ENCODE data around the gene DIAPH2.

Gene DIAPH2

DNA sequence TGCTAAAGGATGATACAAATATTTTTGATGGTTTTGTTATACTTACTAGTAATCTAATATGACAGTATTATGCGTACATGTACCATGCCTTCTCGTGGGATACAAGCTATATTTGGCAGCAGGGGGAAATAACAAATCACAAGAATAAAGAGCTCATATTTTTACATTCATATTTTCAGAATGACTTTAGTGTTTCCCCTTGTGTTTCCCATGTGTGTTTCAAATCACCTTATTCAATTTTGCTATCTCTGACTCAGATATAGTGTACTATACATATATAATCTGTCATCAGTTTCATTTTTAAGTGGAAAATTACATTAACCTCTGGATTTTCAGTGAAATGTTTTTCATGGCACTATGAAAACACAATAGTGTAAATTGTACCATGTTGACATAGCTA is 345.8 kb downstream of the DIAPH2 start:
- Mint-ChIP-seq H3K27me3 (no peaks in the 10 kb centered on the region), H3K36me3 (ENCODE audit: low read depth) (no peaks in the 10 kb centered on the region), H3K4me3 (no peak overlapping the region), H3K27ac (no peak overlapping the region), H3K4me1 (ENCODE audit: low read depth) (no peaks in the 10 kb centered on the region), H3K9me3 (no peaks in the 10 kb centered on the region)
- intact Hi-C loops (cut with micrococcal nuclease) = no loop called here

- H3K27ac Mint-ChIP-seq = no peak overlapping the region
- no peaks in the 10 kb centered on the region for H3K27me3 Mint-ChIP-seq
- H3K9me3 Mint-ChIP-seq = no peaks in the 10 kb centered on the region
- no peaks in the 10 kb centered on the region for H3K4me1 Mint-ChIP-seq (ENCODE audit: low read depth)
- H3K4me3 Mint-ChIP-seq = no peak overlapping the region
- intact Hi-C loops (cut with micrococcal nuclease) = no loop called here
- no peaks in the 10 kb centered on the region for H3K36me3 Mint-ChIP-seq (ENCODE audit: low read depth)
Observed at GRCh38 chrX:97030947-97031346, 346.3 kb downstream of the DIAPH2 start.

DNA sequence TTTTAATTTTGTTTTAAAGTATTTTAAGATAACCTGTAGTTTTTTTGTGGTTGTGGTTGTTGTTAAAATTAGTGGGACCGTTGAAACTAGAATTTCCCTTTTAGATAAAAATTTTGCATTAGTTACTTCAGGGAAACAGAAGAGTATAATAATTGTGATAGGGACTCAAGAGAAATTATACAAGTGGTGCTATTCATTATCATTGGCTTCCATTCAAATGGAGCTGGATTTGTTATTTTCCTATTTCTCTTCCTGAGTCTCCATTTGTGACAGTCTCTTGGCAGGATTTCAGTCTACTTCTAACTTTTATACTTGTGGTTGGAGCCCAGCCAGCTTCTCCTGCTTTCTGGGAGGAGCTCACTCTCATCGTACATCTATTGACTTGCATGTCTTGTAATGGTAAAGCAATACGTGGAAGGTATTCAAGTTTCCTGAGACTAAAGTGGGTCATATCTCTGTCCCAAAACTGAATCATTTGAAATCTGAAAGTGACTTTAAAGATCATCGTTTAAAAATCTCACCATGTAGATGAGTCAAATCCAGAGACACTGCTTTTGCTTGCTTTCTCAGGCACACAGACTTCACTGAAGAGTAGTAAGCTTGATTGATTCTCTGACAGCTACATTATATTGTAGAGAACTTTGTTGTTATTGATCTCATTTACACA is 354.9 kb downstream of the DIAPH2 start:
- H3K27ac Mint-ChIP-seq = no peak overlapping the region
- no peaks in the 10 kb centered on the region for H3K36me3 Mint-ChIP-seq (ENCODE audit: low read depth)
- H3K4me3 Mint-ChIP-seq = no peak overlapping the region
- no peaks in the 10 kb centered on the region for H3K9me3 Mint-ChIP-seq
- intact Hi-C loops (cut with micrococcal nuclease) = no loop called here
- no peaks in the 10 kb centered on the region for H3K27me3 Mint-ChIP-seq
- H3K4me1 Mint-ChIP-seq (ENCODE audit: low read depth) = no peaks in the 10 kb centered on the region

DNA sequence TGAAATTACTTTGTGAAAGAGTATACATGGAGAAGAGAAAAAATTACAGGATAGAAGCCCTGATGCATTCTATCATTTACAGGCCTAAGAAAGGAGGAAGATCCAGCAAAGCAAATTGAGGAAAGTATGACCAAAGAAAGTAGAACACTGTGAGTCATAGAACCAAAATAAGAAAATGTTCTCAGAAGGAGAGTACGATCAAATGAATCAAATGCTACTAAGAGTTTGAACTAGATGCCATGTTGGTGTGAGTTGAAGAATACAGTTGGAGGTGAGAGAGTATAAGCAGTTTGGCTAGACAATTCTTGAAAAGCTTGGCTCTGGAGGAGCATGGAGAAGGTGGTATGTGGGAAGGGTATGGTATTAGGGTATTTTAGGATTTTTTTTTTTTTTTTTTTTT is 360.8 kb downstream of the DIAPH2 start:
- H3K4me3 Mint-ChIP-seq = no peak overlapping the region
- no peaks in the 10 kb centered on the region for H3K36me3 Mint-ChIP-seq (ENCODE audit: low read depth)
- H3K27me3 Mint-ChIP-seq = no peaks in the 10 kb centered on the region
- no peak overlapping the region for H3K27ac Mint-ChIP-seq
- H3K9me3 Mint-ChIP-seq = no peaks in the 10 kb centered on the region
- H3K4me1 Mint-ChIP-seq (ENCODE audit: low read depth) = no peaks in the 10 kb centered on the region
- intact Hi-C loops (cut with micrococcal nuclease) = no loop called here

DNA sequence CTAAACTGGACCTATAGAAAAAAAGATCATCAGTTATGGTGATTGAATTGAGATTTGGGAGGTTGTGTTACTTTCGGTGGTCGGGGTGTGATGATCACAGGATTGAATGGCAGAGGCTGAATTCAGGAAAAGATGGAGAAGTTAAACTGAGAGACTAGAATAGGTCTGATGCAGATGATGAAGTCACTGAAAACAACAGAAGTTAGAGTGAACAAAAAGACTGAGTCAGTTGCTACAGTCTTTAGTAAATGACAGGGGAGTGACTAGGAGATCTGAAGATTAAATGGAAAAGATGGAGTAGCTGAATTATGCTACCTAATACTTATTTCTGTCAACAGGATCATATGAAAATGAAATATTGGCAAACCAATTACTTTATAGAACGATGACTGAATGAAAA is 362.2 kb downstream of the DIAPH2 start:
- Mint-ChIP-seq H3K27ac (no peak overlapping the region), H3K27me3 (no peaks in the 10 kb centered on the region), H3K36me3 (ENCODE audit: low read depth) (no peaks in the 10 kb centered on the region), H3K4me3 (no peak overlapping the region), H3K4me1 (ENCODE audit: low read depth) (no peaks in the 10 kb centered on the region), H3K9me3 (no peaks in the 10 kb centered on the region)
- intact Hi-C loops (cut with micrococcal nuclease) = no loop called here

DNA sequence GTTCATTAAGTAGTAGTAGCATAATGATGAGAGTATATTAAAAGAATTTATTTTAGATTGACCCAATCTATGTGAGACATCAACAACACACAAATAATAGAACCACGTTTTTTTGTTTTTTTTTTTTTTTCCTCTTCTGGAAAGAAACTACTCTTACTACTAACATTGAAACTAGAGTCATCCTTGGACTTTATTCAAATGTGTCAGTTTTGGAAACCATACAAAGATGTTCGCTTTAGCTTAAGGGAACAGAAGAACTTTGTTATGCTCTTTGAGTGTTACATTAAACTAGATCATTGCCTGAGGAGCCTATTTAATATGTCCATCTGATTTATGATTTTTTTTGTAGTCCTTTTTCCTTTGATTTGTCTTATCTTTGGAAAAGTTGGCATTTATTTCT is 365.8 kb downstream of the DIAPH2 start:
- H3K27me3 Mint-ChIP-seq = no peaks in the 10 kb centered on the region
- no peak overlapping the region for H3K27ac Mint-ChIP-seq
- H3K4me3 Mint-ChIP-seq = no peak overlapping the region
- H3K36me3 Mint-ChIP-seq (ENCODE audit: low read depth) = no peaks in the 10 kb centered on the region
- H3K4me1 Mint-ChIP-seq (ENCODE audit: low read depth) = no peaks in the 10 kb centered on the region
- intact Hi-C loops (cut with micrococcal nuclease) = no loop called here
- H3K9me3 Mint-ChIP-seq = no peaks in the 10 kb centered on the region

GRCh38 chrX:97057349-97057909 is 372.8 kb downstream of the DIAPH2 start:
- no peaks in the 10 kb centered on the region for H3K27me3 Mint-ChIP-seq
- no peaks in the 10 kb centered on the region for H3K9me3 Mint-ChIP-seq
- intact Hi-C loops (cut with micrococcal nuclease) = no loop called here
- H3K4me3 Mint-ChIP-seq = no peak overlapping the region
- H3K27ac Mint-ChIP-seq = no peak overlapping the region
- peaks cover 4% of the 10 kb centered on the region for H3K4me1 Mint-ChIP-seq (ENCODE audit: low read depth)
- no peaks in the 10 kb centered on the region for H3K36me3 Mint-ChIP-seq (ENCODE audit: low read depth)

- Mint-ChIP-seq H3K4me3 (no peak overlapping the region), H3K27me3 (no peaks in the 10 kb centered on the region), H3K9me3 (no peaks in the 10 kb centered on the region), H3K27ac (no peak overlapping the region), H3K36me3 (ENCODE audit: low read depth) (no peaks in the 10 kb centered on the region), H3K4me1 (ENCODE audit: low read depth) (peaks cover 5% of the 10 kb centered on the region)
- intact Hi-C loops (cut with micrococcal nuclease) = no loop called here
Observed at GRCh38 chrX:97060020-97060419, 375.4 kb downstream of the DIAPH2 start.

GRCh38 chrX:97065066-97065465 is 380.4 kb downstream of the DIAPH2 start:
- Mint-ChIP-seq H3K27ac (no peak overlapping the region), H3K36me3 (ENCODE audit: low read depth) (no peaks in the 10 kb centered on the region), H3K4me1 (ENCODE audit: low read depth) (peaks cover 5% of the 10 kb centered on the region), H3K9me3 (no peaks in the 10 kb centered on the region), H3K27me3 (no peaks in the 10 kb centered on the region), H3K4me3 (no peak overlapping the region)
- intact Hi-C loops (cut with micrococcal nuclease) = no loop called here

GRCh38 chrX:97065973-97066372 is 381.3 kb downstream of the DIAPH2 start:
- Mint-ChIP-seq H3K9me3 (no peaks in the 10 kb centered on the region), H3K27ac (no peak overlapping the region), H3K4me3 (no peak overlapping the region), H3K36me3 (ENCODE audit: low read depth) (no peaks in the 10 kb centered on the region), H3K4me1 (ENCODE audit: low read depth) (peaks cover 5% of the 10 kb centered on the region), H3K27me3 (no peaks in the 10 kb centered on the region)
- intact Hi-C loops (cut with micrococcal nuclease) = no loop called here

GRCh38 chrX:97066381-97066780 is 381.7 kb downstream of the DIAPH2 start:
- Mint-ChIP-seq H3K36me3 (ENCODE audit: low read depth) (no peaks in the 10 kb centered on the region), H3K27ac (no peak overlapping the region), H3K4me3 (no peak overlapping the region), H3K4me1 (ENCODE audit: low read depth) (peaks cover 5% of the 10 kb centered on the region), H3K9me3 (no peaks in the 10 kb centered on the region), H3K27me3 (no peaks in the 10 kb centered on the region)
- intact Hi-C loops (cut with micrococcal nuclease) = no loop called here

DNA sequence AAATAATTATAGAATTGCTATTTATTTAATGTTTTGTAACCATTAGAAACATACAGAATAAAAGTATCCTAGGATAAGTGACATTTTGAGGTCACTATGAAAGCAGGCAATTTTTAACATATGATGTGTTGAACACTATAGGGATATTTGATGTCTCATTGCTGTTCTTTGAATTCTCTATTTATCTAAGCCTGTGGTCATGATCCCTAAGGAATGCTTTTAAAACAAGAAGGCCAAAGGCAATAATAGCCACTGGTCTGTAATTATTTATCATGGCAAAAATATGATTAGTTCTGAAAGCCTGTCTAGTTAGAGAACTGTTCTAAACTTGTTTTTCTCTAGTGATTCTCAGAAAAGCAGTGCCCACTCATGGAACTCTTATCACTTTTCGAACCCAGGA is 385.7 kb downstream of the DIAPH2 start:
- Mint-ChIP-seq H3K36me3 (ENCODE audit: low read depth) (no peaks in the 10 kb centered on the region), H3K4me3 (no peak overlapping the region), H3K4me1 (ENCODE audit: low read depth) (no peaks in the 10 kb centered on the region), H3K27ac (no peak overlapping the region), H3K9me3 (no peaks in the 10 kb centered on the region), H3K27me3 (no peaks in the 10 kb centered on the region)
- intact Hi-C loops (cut with micrococcal nuclease) = no loop called here

GRCh38 chrX:97074400-97074799 is 389.8 kb downstream of the DIAPH2 start:
- Mint-ChIP-seq H3K9me3 (no peaks in the 10 kb centered on the region), H3K27ac (no peak overlapping the region), H3K36me3 (ENCODE audit: low read depth) (peaks cover 20% of the 10 kb centered on the region), H3K4me1 (ENCODE audit: low read depth) (no peaks in the 10 kb centered on the region), H3K4me3 (no peak overlapping the region), H3K27me3 (no peaks in the 10 kb centered on the region)
- intact Hi-C loops (cut with micrococcal nuclease) = no loop called here

DNA sequence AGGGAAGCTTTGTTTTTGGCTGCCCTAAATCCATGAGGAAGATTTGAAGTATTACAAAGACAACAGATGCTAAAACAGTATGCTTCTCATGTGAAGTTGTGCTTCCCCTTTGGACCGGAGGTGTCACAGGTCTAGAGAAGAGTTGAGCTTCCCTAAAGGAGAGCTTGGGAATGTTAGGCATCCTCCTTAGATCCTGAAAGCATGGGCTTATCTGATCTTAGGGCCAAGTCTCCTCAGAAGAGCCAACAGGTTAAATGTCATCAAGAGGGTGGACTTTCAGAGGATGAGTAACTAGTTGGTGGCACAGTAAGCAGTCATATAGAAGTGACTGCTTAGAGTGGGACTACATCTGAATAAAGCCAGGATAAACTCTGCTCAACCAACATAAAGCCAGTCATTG is 404.5 kb downstream of the DIAPH2 start:
- Mint-ChIP-seq H3K27me3 (no peaks in the 10 kb centered on the region), H3K27ac (no peak overlapping the region), H3K4me3 (no peak overlapping the region), H3K4me1 (ENCODE audit: low read depth) (no peaks in the 10 kb centered on the region), H3K36me3 (ENCODE audit: low read depth) (peaks cover 14% of the 10 kb centered on the region), H3K9me3 (no peaks in the 10 kb centered on the region)
- intact Hi-C loops (cut with micrococcal nuclease) = no loop called here

DNA sequence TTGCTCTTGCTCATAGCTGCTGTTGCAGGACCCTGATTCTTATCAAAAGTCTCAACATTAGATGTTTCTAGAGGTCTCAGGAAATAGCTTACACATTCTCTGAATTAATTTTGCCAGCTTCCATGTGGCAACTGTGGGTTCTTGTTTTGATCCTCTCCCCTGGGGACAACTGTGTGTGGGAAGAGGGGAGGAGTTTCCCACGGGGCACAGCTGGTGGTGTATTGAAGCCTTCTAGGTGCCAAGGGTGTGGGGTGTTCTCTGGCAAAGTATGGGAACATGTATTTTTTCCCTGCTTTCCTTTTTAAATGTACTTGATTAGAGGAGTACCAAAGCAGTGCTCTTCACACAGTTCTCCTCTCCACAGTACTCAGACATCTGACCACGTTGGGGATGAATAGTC is 411.7 kb downstream of the DIAPH2 start:
- Mint-ChIP-seq H3K27me3 (no peaks in the 10 kb centered on the region), H3K4me1 (ENCODE audit: low read depth) (no peaks in the 10 kb centered on the region), H3K4me3 (no peak overlapping the region), H3K27ac (no peak overlapping the region), H3K9me3 (no peaks in the 10 kb centered on the region), H3K36me3 (ENCODE audit: low read depth) (peaks cover 5% of the 10 kb centered on the region)
- intact Hi-C loops (cut with micrococcal nuclease) = no loop called here
